Ovary (tissue), 9 donors: ENCODE results near the gene RETSAT. TPM values are rescaled to one million over a fixed set of nuclear protein-coding genes. Genes with fewer than 3 reads are reported as not detected.
A peak's percentile ranks its signal among the peaks of the same experiment; 100 is the strongest.

Experiments used
- DNase-seq, 5 donors: peaks; one replicate each; pipeline ENCODE4 v3.0.0-alpha.2; 2019 to 2020
- H3K27ac ChIP-seq, 2 donors: fragments of 200-600 bp; one replicate each; pipeline versions ENCODE4 v1.5.1 to v1.8.0; 2019 to 2022
- H3K27me3 ChIP-seq: fragments of 200-600 bp; one replicate; pipeline ENCODE4 v1.8.0; 2022
- H3K36me3 ChIP-seq: fragments of 200-600 bp; sonication (generic); one replicate; pipeline ENCODE4 v1.5.1; 2019
- H3K4me1 ChIP-seq: one replicate; pipeline ENCODE4 v1.8.1; 2013; ENCODE audit warnings: mild to moderate bottlenecking, moderate library complexity; ENCODE audit not compliant: insufficient read depth
- H3K4me3 ChIP-seq: fragments of 200-600 bp; sonication (generic); one replicate; pipeline ENCODE4 v1.5.1; 2017
- H3K9me3 ChIP-seq, 2 donors: fragments of 200-600 bp in 1 of 2; sonication (generic) in 1 of 2; one replicate each; pipeline versions ENCODE4 v1.5.1 to v1.8.1; 2013 to 2019; ENCODE audit warnings: mild to moderate bottlenecking in 1 of 2, moderate library complexity in 1 of 2
- CTCF ChIP-seq, 3 donors: fragments of 450-650 bp in 2 of 3; fragments of 200-600 bp in 1 of 3; IDR thresholded peaks; one replicate each; pipeline versions ENCODE4 v1.5.1 to v1.8.0; 2016 to 2022; ENCODE audit warnings: antibody characterized with exemption in 3 of 3, mild to moderate bottlenecking in 1 of 3
- EP300 ChIP-seq: sonication (generic); formaldehyde crosslinking; IDR thresholded peaks from one replicate; pipeline ENCODE4 v1.6.1; 2017; ENCODE audit warnings: antibody characterized with exemption
- POLR2A ChIP-seq: fragments of 450-650 bp; IDR thresholded peaks from one replicate; pipeline ENCODE4 v1.6.1; 2017; ENCODE audit warnings: antibody characterized with exemption, mild to moderate bottlenecking, moderate library complexity
- WGBS, 3 donors: extraction: QIAGEN DNeasy Blood & Tissue Kit in 1 of 3; methylation state at CpG; one replicate each; pipeline versions ENCODE4 v1.1.5 to v1.1.7; 2013 to 2017; 5-methylcytosine and 5-hydroxymethylcytosine counted together
- intact Hi-C, 4 donors: fragments of 100-400 bp; cut with DNase I; formaldehyde crosslinking; loops; one replicate each; pipeline versions ENCODE4 v1.11.0 to v1.15.1; 2022 to 2023
- polyA plus RNA-seq, 2 donors: library from polyadenylated mRNA; stranded (reverse); fragments of 200-250 nt in 1 of 2; fragments of 350-450 nt in 1 of 2; fragmentation: Illumina TruSeq in 1 of 2; extraction: RNeasy Lipid Tissue Mini Kit (QIAGEN cat#74804) in 1 of 2; gene quantifications; one replicate each; pipeline ENCODE4 v1.2.3, GENCODE V29; 2013 to 2014
- total RNA-seq, 7 donors: library from RNA; depleted of rRNA in 2 of 7; stranded (reverse); fragments of >200 nt in 2 of 7; fragmentation: NEBNext Ultra II Directional in 3 of 7; extraction: Animal tissue kit (Norgen Biotek cat#: 25700) in 3 of 7; gene quantifications; one replicate each; pipeline versions ENCODE4 v1.1.0 to v1.2.4, GENCODE V29; 2016 to 2023
- donor health status: DM: no; HTN: no; CAD: no; lungs with moderate emphysema.
- donor health status: DM: no; HTN: no; CAD: no.
- donor health status: Bipolar disorder and iron deficiency.
- donor health status: DM: yes; HTN: yes; CAD: no.
- donor health status: DM: no; HTN: no; CAD: no.
- donor health status: DM: yes; HTN: yes; CAD: no.

RETSAT gene
- total and polyA plus RNA-seq, 9 donors = 13.4 to 29.4 (median 24.8) TPM

GRCh38 chr2:85393836-85394235 is 39.5 kb upstream of the RETSAT start:
- no peaks in the 10 kb centered on the region for H3K36me3 ChIP-seq
- H3K27me3 ChIP-seq = no peaks in the 10 kb centered on the region
- TF ChIP-seq EP300 (no peak), CTCF (IDR thresholded peaks at IDR 0.05) (no peak), POLR2A (no peak)
- no peak overlapping the region for H3K4me3 ChIP-seq
- H3K27ac ChIP-seq = no peak overlapping the region
- DNase-seq = peak in 1 of 5 donors; percentile 12
- H3K4me1 ChIP-seq = peaks cover 4% of the 10 kb centered on the region
- WGBS, 3 donors = 91 to 94% (median 93%) methylated on average over 4 of the region's 4 CpGs
- intact Hi-C loops = no loop called here
- no peaks in the 10 kb centered on the region for H3K9me3 ChIP-seq

- Histone ChIP-seq H3K27me3 (no peaks in the 10 kb centered on the region), H3K4me3 (no peak overlapping the region), H3K4me1 (no peaks in the 10 kb centered on the region), H3K27ac (no peak overlapping the region), H3K9me3 (no peaks in the 10 kb centered on the region), H3K36me3 (no peaks in the 10 kb centered on the region)
- DNase-seq = peak in 3 of 5 donors; percentile 46 to 64 (median 58)
- WGBS, 3 donors = 69 to 81% (median 81%) methylated on average over 10 to 11 of the region's 11 CpGs
- intact Hi-C loops = no loop called here
- TF ChIP-seq POLR2A (no peak), CTCF (IDR thresholded peaks at IDR 0.05) (peak in 1 of 3 donors; percentile 35), EP300 (no peak)
These were observed 36.8 kb upstream of the RETSAT start for GRCh38 chr2:85390941-85391669.

- TF ChIP-seq POLR2A = no peak
- no peak for TF ChIP-seq CTCF (IDR thresholded peaks at IDR 0.05)
- no peak for TF ChIP-seq EP300
- H3K9me3 ChIP-seq = no peaks in the 10 kb centered on the region
- H3K36me3 ChIP-seq = no peaks in the 10 kb centered on the region
- no peak overlapping the region for H3K4me3 ChIP-seq
- no peaks in the 10 kb centered on the region for H3K4me1 ChIP-seq
- H3K27ac ChIP-seq = no peak overlapping the region
- DNase-seq = peak in 1 of 5 donors; percentile 14
- H3K27me3 ChIP-seq = no peaks in the 10 kb centered on the region
- intact Hi-C loops = no loop called here
- WGBS, 3 donors = 76 to 83% (median 78%) methylated on average over 9 of the region's 9 CpGs
These were observed 34.7 kb upstream of the RETSAT start for GRCh38 chr2:85388878-85389538.

- Histone ChIP-seq H3K4me3 (no peak overlapping the region), H3K9me3 (no peaks in the 10 kb centered on the region), H3K27ac (no peak overlapping the region), H3K4me1 (no peaks in the 10 kb centered on the region), H3K27me3 (no peaks in the 10 kb centered on the region), H3K36me3 (no peaks in the 10 kb centered on the region)
- no peak for DNase-seq
- 89 to 94% (median 93%) methylated on average over 2 of the region's 2 CpGs for WGBS, 3 donors
- intact Hi-C loops = no loop called here
- TF ChIP-seq EP300 = no peak
- no peak for TF ChIP-seq CTCF (IDR thresholded peaks at IDR 0.05)
- TF ChIP-seq POLR2A = no peak
These were observed 33.4 kb upstream of the RETSAT start for GRCh38 chr2:85387754-85388153.
